HepG2 (cell line): ENCODE data around the gene HSPA5. TPM values are rescaled to one million over a fixed set of nuclear protein-coding genes. Genes with fewer than 3 reads are reported as not detected.

Experiments
- ARNT ChIP-seq: fragments of 450-650 bp; IDR thresholded peaks from 2 replicates; pipeline ENCODE4 v1.6.1; 2017
- ARNT2 ChIP-seq: sonication (generic); formaldehyde crosslinking; IDR thresholded peaks from 2 replicates; pipeline ENCODE4 v1.8.0; 2022; ENCODE audit warnings: mild to moderate bottlenecking, low read depth, missing genetic modification reagents, moderate library complexity
- BCL6 ChIP-seq: IDR thresholded peaks from 2 replicates; pipeline ENCODE4 v1.6.1; 2016; ENCODE audit warnings: missing genetic modification reagents, missing compliant biosample characterization
- BRCA1 ChIP-seq: sonication (generic); formaldehyde crosslinking; IDR thresholded peaks from 2 replicates; pipeline ENCODE4 v1.4.0; 2020; ENCODE audit warnings: missing genetic modification reagents
- CREB1 ChIP-seq, 2 experiments: fragments of 450-650 bp in 1 of 2; IDR thresholded peaks; 2 replicates each; pipeline ENCODE4 v1.6.1; 2016 to 2017; ENCODE audit warnings: control low read depth in 1 of 2, mild to moderate bottlenecking in 1 of 2, missing compliant biosample characterization in 1 of 2, missing genetic modification characterization in 1 of 2
- NCOA5 ChIP-seq: sonication (generic); formaldehyde crosslinking; IDR thresholded peaks from 2 replicates; pipeline ENCODE4 v1.4.0; 2020; ENCODE audit warnings: missing genetic modification reagents
- NFYB ChIP-seq: sonication (generic); formaldehyde crosslinking; IDR thresholded peaks from 2 replicates; pipeline ENCODE4 v1.4.0; 2020; ENCODE audit warnings: missing genetic modification reagents
- NR3C1 ChIP-seq: sonication (generic); formaldehyde crosslinking; IDR thresholded peaks from 2 replicates; pipeline ENCODE4 v1.4.0; 2020; ENCODE audit warnings: missing genetic modification reagents
- REXO4 ChIP-seq: sonication (generic); formaldehyde crosslinking; IDR thresholded peaks from 2 replicates; pipeline ENCODE4 v1.8.0; 2022; ENCODE audit warnings: missing genetic modification reagents, mild to moderate bottlenecking, borderline replicate concordance
- SALL2 ChIP-seq: sonication (generic); formaldehyde crosslinking; IDR thresholded peaks from 2 replicates; pipeline ENCODE4 v1.8.1; 2023; ENCODE audit warnings: mild to moderate bottlenecking, missing genetic modification reagents, inconsistent platforms
- THAP11 ChIP-seq: IDR thresholded peaks from 2 replicates; pipeline ENCODE4 v1.6.1; 2016; ENCODE audit warnings: missing biosample characterization, missing genetic modification reagents
- YEATS2 ChIP-seq: sonication (generic); formaldehyde crosslinking; IDR thresholded peaks from 2 replicates; pipeline ENCODE4 v1.4.0; 2020; ENCODE audit warnings: missing genetic modification reagents, borderline replicate concordance
- ZNF17 ChIP-seq: sonication (generic); formaldehyde crosslinking; IDR thresholded peaks from 2 replicates; pipeline ENCODE4 v1.5.0; 2020; ENCODE audit warnings: mild to moderate bottlenecking, missing genetic modification reagents
- ZNF33B ChIP-seq: sonication (generic); formaldehyde crosslinking; IDR thresholded peaks from 2 replicates; pipeline ENCODE4 v1.5.1; 2020; ENCODE audit warnings: mild to moderate bottlenecking, missing genetic modification reagents
- ZNF510 ChIP-seq: sonication (generic); formaldehyde crosslinking; IDR thresholded peaks from 2 replicates; pipeline ENCODE4 v1.4.0; 2020; ENCODE audit warnings: low read depth, mild to moderate bottlenecking, missing genetic modification reagents
- ZNF530 ChIP-seq: sonication (generic); formaldehyde crosslinking; IDR thresholded peaks from 2 replicates; pipeline ENCODE4 v1.5.0; 2020; ENCODE audit warnings: low read depth, mild to moderate bottlenecking, missing genetic modification reagents
- ZNF552 ChIP-seq: sonication (generic); formaldehyde crosslinking; IDR thresholded peaks from 2 replicates; pipeline ENCODE4 v1.9.0; 2022; ENCODE audit warnings: missing genetic modification reagents, mild to moderate bottlenecking, borderline replicate concordance
- ZNF747 ChIP-seq: sonication (generic); formaldehyde crosslinking; IDR thresholded peaks from 2 replicates; pipeline ENCODE4 v1.8.1; 2023; ENCODE audit warnings: missing genetic modification reagents, mild to moderate bottlenecking, borderline replicate concordance
- ZNF768 ChIP-seq: sonication (generic); formaldehyde crosslinking; IDR thresholded peaks from 2 replicates; pipeline ENCODE4 v1.4.0; 2020; ENCODE audit warnings: missing genetic modification reagents
- ZNF788 ChIP-seq: sonication (generic); formaldehyde crosslinking; IDR thresholded peaks from 2 replicates; pipeline ENCODE4 v1.5.0; 2020; ENCODE audit warnings: mild to moderate bottlenecking, missing genetic modification reagents, borderline replicate concordance
- polyA plus RNA-seq, 8 experiments: library from polyadenylated mRNA; depleted of rRNA in 3 of 8; stranded (reverse) in 7 of 8; unstranded in 1 of 8; fragments of >200 nt; fragmentation: Illumina TruSeq in 4 of 8; extraction: Trizol in 4 of 8; gene quantifications; 2 replicates each; pipeline versions ENCODE4 v1.2.1 to v1.2.3, GENCODE V29; 2011 to 2016; ENCODE audit warnings: low read depth in 4 of 8, missing spikeins in 1 of 8, mixed read lengths in 1 of 8; ENCODE audit not compliant: insufficient read depth in 1 of 8
- total RNA-seq, 5 experiments: library from RNA; depleted of rRNA; stranded (reverse); fragments of >200 nt; fragmentation: Illumina TruSeq; extraction: Trizol; gene quantifications; 2 replicates each; pipeline ENCODE4 v1.2.3, GENCODE V29; 2016; ENCODE audit warnings: low read depth in 1 of 5
- TF ChIP-seq, protein P1 (sequence below): sonication (generic); formaldehyde crosslinking; IDR thresholded peaks from 2 replicates; pipeline ENCODE4 v1.4.0; 2020; ENCODE audit warnings: missing genetic modification reagents, borderline replicate concordance
- TF ChIP-seq, protein P2 (sequence below): IDR thresholded peaks from 2 replicates; pipeline ENCODE4 v1.6.1; 2016; ENCODE audit warnings: control low read depth

Gene HSPA5
- total and polyA plus RNA-seq, 2 of the 13 experiments (the other 11 are each of a cell fraction or from before 2014, with no cell fraction given), result 201 to 206 TPM

DNA sequence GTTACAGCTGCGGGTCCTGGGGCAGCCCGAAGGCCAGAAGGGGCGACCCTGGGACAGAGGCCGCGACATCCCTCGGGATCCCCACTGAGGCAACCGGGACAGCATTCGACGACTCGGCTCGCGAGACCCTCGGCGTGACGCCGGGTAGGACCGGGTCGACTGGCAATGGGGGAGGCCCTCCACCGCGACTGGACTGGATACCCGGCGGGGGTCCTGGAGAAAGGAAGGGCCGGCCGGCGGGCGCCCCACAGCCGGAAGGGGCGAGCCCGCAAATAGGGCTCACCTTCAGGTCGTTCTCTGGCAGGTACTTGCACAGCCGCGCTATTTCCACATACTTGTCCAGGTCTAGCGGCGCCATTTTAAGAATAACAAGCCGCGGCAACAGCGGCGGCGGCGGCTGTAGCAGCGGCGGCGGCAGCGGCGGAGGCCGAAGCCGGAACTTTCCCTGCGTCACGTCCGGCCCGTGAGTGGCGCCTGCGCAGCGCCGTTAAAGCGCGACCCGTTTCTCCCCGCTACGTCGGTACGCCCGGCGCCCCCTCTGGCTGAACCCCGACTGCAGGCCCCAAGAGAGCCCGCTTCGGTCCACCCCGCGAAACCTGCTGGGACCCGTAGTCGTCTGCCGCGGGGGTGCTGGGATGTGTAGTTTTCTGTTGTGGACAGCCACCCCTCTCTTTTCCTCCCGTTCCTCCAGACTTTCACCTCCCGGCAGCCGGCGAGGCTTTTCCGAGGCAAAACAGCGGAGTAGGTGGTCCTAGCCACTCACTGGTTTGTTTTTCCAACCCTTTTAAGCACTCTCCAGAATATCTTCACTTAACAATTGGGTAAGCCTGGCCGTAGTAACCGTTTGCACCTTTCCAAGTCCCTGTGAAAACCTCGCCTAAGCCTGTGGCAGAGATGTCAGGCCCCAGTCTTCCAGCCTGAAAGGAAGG, 51.5 kb downstream of the HSPA5 start, which contains the start of gene PPP6C (continued):
- TF ChIP-seq, protein P1, sequence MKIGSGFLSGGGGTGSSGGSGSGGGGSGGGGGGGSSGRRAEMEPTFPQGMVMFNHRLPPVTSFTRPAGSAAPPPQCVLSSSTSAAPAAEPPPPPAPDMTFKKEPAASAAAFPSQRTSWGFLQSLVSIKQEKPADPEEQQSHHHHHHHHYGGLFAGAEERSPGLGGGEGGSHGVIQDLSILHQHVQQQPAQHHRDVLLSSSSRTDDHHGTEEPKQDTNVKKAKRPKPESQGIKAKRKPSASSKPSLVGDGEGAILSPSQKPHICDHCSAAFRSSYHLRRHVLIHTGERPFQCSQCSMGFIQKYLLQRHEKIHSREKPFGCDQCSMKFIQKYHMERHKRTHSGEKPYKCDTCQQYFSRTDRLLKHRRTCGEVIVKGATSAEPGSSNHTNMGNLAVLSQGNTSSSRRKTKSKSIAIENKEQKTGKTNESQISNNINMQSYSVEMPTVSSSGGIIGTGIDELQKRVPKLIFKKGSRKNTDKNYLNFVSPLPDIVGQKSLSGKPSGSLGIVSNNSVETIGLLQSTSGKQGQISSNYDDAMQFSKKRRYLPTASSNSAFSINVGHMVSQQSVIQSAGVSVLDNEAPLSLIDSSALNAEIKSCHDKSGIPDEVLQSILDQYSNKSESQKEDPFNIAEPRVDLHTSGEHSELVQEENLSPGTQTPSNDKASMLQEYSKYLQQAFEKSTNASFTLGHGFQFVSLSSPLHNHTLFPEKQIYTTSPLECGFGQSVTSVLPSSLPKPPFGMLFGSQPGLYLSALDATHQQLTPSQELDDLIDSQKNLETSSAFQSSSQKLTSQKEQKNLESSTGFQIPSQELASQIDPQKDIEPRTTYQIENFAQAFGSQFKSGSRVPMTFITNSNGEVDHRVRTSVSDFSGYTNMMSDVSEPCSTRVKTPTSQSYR (CRISPR knock-in tag), result 0 out of 2 replicates have a peak, but pooled peaks have one; percentile 10
- TF ChIP-seq ARNT (no peak), ZNF33B (CRISPR knock-in tag) (no peak), ZNF747 (peak; percentile 89; the same call in 1 of the 2 replicates), ZNF788 (peak; percentile 80; the same call in 1 of the 2 replicates), BRCA1 (CRISPR knock-in tag) (no peak), ARNT2 (peak; percentile 48; the same call in 1 of the 2 replicates), NR3C1 (no peak), ZNF552 (CRISPR knock-in tag) (no peak), ZNF768 (CRISPR knock-in tag) (no peak; the same call in 1 of the 2 replicates), THAP11 (CRISPR knock-in tag) (peak; percentile 98), SALL2 (CRISPR knock-in tag) (peak; percentile 35; the same call in 1 of the 2 replicates), NCOA5 (CRISPR knock-in tag) (no peak), YEATS2 (CRISPR knock-in tag) (peak; percentile 94), BCL6 (CRISPR knock-in tag) (no peak), NFYB (CRISPR knock-in tag) (peak; percentile 32; the same call in 1 of the 2 replicates), CREB1 (IDR thresholded peaks at IDR 0.05) (peak; percentile 91), CREB1 (CRISPR knock-in tag; IDR thresholded peaks at IDR 0.05) (peak; percentile 91), ZNF17 (CRISPR knock-in tag) (no peak), ZNF510 (CRISPR knock-in tag) (no peak), ZNF530 (CRISPR knock-in tag) (no peak), REXO4 (CRISPR knock-in tag) (no peak)
- TF ChIP-seq, protein P2, sequence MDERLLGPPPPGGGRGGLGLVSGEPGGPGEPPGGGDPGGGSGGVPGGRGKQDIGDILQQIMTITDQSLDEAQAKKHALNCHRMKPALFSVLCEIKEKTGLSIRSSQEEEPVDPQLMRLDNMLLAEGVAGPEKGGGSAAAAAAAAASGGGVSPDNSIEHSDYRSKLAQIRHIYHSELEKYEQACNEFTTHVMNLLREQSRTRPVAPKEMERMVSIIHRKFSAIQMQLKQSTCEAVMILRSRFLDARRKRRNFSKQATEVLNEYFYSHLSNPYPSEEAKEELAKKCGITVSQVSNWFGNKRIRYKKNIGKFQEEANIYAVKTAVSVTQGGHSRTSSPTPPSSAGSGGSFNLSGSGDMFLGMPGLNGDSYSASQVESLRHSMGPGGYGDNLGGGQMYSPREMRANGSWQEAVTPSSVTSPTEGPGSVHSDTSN (CRISPR knock-in tag), result no peak
